ENCODE results near the gene TMED8.
"Not testable (repeated sequence)": the region's sequence is repeated elsewhere in the genome, so short reads cannot be mapped to it uniquely, and the experiment has no call there.

TMED8 gene, protein sequence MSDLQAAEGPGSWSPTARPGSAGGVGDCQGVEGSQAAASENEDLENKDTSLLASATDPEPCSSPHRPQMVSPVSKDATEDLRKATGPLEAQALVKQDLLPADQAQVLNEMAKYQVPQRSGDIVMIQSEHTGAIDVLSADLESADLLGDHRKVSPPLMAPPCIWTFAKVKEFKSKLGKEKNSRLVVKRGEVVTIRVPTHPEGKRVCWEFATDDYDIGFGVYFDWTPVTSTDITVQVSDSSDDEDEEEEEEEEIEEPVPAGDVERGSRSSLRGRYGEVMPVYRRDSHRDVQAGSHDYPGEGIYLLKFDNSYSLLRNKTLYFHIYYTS

DNA sequence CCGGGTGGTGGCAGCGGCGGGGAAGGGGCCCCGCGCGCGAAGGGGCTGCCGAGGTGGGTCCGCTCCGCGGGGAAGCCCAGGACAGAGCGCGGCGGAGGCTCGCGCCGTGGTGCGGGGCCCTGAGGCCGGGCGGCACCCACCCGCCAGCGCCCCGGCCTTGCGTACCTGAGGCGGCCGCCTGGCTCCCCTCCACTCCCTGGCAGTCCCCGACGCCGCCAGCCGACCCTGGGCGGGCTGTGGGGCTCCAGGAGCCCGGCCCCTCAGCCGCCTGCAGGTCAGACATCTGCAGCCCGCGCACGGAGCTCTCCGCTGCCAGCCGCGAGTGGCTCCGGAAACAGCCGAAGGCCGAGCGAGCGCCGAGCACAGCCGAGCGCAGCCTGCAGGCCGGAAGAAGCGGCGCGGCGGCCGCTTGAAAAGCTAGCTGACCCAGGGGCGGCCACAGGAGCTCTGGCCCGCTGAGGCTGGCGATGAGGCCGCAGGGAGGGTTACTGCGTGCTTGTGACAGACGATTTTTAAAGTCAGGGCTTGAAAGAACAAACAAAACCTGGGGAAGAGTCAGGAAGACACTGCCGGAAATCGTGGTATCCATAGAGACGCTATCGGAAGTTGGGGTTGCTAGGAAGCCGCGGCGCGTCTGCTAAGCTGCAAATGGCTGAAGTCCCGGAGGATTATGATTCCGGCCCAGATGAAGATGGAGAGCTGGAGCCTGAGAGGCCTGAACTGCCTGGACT lies at the start of gene TMED8, which contains the start of gene SAMD15:
Gene TMED8, minus strand, starts transcription at position 324 of the 731 bp plus-strand sequence. Its CDS starts 41 bp downstream, at position 283.
Gene SAMD15, plus strand, starts transcription at position 609 of the 731 bp plus-strand sequence. Its CDS starts 40 bp downstream, at position 649.
- DNase-seq = peak; percentile 82

GRCh38 chr14:77426396-77426795 lies 49.5 kb upstream of the TMED8 start:
- no peak for DNase-seq

- no peak for DNase-seq
Measured at GRCh38 chr14:77424862-77425261, 48.0 kb upstream of the TMED8 start.

DNA sequence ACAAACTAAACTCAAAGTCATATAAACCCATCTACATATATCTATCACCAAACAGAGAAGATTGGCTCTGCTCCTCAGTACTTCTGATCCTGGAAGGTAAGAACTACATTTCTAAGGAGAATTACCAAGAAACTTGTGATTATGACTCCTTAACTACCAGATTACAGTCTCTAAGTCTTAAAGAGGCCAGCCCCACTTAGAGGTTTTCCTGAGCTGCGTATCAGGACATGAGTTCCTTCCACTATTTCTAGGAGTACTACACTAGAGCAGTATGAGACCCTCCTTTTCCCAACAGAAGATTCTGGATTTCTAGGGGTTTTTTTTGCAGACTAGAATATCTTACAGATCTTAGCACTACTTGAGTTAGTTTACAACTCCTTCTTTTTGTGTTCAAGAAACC lies 46.5 kb upstream of the TMED8 start, which contains the start of gene NOXRED1:
Gene NOXRED1, minus strand, starts transcription at position 101 of the 400 bp plus-strand sequence. CDS start 634 bp downstream, outside the sequence.
- no peak for DNase-seq

GRCh38 chr14:77421201-77421600 lies 44.3 kb upstream of the TMED8 start:
- DNase-seq = no peak

DNA sequence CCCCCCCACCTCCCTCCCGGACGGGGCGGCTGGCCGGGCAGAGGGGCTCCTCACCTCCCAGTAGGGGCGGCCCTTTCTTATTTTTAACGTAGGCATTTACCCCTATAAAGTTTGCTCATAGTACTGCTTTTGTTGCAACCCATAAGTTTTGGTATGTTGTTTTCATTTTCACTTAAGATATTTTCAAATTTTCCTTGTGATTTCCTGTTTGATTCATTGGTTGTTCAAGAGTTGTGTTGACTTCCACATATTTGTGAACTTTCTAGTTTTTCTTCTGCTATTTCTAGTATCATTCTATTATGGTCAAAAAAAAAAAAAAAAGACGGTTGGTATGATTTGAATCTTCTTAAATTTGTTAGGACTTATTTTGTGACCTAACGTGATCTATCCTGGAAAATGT lies 39.9 kb upstream of the TMED8 start:
- DNase-seq = no peak

- DNase-seq = not testable (repeated sequence)
Measured at GRCh38 chr14:77416098-77416497, 39.2 kb upstream of the TMED8 start.

DNA sequence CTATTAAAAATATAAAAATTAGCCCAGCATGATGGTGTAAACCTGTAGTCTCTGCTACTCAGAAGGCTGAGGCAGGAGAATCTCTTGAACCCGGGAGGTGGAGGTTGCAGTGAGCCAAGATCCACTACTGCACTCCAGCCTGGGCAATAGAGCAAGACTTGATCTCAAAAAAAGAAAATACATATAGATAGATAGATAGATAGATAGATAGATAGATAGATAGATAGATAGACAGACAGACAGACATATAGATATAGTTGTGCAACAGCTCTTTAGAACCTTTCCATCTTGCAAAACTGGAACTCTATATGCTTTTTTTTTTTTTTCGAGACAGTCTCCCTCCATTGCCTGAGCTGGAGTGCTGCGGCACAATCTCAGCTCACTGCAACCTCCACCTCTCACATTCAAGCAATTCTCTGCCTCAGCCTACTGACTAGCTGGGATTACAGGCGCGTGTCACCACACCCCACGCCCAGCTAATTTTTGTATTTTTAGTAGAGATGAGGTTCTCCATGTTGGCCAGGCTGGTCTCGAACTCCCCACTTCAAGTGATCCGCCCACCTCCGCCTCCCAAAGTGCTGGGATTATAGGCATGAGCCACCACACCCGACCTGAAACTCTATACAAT lies 38.6 kb upstream of the TMED8 start:
- DNase-seq = not testable (repeated sequence)

GRCh38 chr14:77409131-77409533 lies 32.2 kb upstream of the TMED8 start:
- no peak for DNase-seq

DNA sequence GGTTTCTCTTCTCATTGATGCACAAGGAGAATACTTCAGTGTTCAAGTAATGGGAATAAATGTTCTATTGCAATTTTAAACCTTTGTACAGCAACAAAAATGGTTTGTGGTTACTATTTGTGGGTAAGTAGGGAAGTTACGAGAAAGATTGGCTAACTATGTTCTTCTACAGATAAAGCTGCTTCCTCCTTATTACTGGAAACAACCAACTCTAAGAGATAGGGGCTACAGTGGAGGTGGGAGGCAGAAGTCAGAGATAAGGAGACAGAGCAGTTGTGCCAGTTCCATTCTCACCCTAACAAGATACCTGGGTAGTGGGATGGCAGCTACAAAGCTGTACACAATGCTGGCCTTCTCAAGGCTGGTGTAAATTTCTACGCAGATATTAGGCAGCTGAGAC lies 30.3 kb upstream of the TMED8 start:
- no peak for DNase-seq

GRCh38 chr14:77406718-77407117 lies 29.8 kb upstream of the TMED8 start:
- DNase-seq = no peak

DNA sequence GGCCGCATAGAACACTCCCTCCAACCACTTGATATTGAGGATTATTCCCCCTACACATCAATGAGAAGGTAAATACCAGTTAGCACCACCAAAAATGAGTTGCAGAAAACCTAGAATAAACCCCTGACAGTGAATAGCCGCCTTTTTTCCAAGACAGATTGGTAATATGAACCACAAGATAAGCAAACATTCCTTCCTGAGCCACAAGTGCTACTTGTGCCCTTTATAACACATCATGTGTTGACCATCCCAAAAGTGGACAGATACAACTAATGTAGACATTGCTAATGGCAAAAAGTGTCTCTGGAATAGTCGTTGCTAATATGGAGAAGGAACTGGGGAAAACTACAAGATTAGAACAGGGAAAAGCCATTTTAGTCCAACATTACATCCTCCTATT lies 29.2 kb upstream of the TMED8 start:
- no peak for DNase-seq

DNA sequence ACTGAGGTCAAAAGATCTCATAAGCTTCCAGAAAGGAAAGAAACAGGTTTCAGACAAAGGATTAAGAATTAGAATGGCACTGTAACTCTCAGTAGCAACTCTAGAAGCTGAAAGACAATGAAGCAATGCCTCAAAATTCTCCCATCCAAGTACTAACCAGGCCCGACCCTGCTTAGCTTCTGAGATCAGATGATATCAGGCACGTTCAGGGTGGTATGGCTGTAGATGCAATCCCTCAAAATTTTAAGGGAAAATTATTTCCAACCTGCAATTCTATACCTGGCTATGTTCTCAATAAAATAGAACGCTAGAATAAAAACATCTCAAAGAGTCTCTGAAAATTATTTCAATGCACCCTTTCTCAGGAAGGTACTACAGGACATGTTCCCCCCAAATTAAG lies 26.9 kb upstream of the TMED8 start:
- DNase-seq = no peak

DNA sequence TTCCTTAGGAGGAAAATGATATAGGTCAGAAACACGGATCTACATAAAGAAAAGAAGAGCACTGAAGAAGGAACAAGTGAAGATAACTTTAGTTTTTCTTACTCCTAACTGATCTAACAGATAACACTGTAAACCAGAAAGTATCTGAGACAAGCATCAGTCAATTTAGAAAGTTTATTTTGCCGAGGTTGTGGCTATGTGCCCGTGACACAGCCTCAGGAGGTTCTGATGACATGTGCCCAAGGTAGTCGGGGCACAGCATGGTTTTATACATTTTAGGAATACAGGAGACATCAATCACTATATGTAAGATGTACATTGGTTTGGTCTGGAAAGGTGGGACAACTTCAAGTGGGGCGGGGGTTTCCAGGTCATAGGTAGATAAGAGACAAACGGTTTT lies 23.3 kb upstream of the TMED8 start:
- no peak for DNase-seq

GRCh38 chr14:77390188-77390587 lies 13.3 kb upstream of the TMED8 start:
- no peak for DNase-seq

- DNase-seq = no peak
Measured at GRCh38 chr14:77378701-77379100, 1.8 kb upstream of the TMED8 start.

DNA sequence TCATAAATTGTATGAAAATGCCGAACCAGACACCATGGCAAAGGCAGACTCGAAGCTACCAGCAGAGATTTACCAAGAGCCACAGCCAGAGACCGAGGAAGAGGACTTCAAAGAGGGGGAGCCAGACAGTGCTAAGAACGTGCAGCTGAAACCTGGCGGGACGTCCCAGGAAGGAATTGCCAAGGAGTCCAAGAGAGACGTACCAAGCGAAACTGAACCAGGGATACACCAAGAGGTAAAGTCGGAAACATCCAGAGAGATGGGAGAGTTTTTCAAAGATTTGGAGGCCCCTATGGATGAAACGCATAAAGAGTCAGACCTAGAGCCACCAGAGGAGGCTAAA lies 579 bp upstream of the TMED8 start:
- DNase-seq = no peak

- DNase-seq = peak; percentile 31
Measured at GRCh38 chr14:77375973-77376770, 722 bp downstream of the TMED8 start.

- no peak for DNase-seq
Measured at GRCh38 chr14:77375164-77375950, 1.5 kb downstream of the TMED8 start.

DNA sequence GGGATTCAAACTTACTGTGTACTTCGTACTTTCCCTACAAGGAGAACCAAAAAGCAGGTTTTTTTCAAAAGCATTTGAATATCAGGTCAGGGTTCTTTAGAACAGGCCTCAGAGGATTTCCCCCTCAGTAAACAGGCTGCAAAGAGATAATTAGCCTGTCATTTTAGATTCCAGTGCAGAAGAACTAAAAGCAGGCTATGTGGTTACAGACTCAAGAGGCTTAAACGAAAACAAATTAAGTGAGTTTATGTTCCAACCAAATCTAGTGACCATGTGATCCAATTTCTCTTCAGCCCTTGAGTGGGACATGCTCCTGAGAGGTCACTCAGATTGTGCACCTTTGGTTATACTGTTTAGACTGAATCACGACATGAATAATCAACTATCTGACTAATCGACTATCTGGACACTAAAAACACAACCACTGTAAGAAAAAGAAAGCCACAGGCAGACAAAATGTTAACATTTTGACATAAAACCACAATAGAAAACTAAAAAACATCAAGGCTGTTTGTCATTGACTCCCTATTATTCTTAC lies 4.5 kb downstream of the TMED8 start:
- no peak for DNase-seq

DNA sequence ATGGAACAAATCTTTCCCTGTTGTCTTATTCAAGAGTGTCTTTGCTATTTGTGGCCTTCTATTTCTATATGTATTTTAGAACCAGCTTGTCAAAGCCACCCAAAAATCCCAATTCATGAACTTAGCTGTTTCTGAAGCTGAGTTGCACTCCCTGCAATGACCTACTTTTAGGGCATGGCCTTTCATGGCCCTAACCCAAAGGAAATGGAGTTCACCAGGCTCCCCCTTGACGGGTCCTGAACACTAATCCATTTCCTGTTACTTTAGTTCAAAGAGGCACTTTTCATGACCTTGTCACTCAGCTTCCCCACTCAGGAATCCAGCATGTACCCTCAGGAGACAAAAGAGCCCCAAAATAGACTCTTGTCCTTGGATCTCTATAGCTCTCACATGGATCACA lies 7.6 kb downstream of the TMED8 start:
- DNase-seq = no peak

DNA sequence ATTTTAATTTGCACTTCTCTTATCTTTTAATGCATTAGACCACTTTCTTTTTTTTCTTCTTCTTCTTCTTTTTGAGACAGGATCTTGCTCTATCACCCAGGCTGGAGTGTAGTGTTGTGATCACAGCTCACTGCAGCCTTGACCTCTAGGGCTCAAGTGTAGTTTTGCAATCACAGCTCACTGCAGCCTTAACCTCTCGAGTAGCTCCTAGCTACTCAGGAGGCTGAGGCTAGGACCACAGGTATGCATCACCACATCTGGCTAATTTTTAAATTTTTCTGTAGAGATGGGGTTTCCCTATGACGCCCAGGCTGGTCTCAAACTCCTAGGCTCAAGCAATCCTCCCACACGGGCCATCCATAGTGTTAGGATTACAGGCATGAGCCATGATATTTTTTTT lies 12.7 kb downstream of the TMED8 start:
- no peak for DNase-seq
